GM18517 (cell line): ENCODE measurements around the gene ANKRD37.

Experiments
- ATAC-seq: cut with Tn5 transposase; IDR thresholded peaks from one replicate; pipeline ENCODE4 v1.9.1; 2021; ENCODE audit warnings: mild to moderate bottlenecking, moderate library complexity; ENCODE audit not compliant: unreplicated experiment

ANKRD37 gene

GRCh38 chr4:185379326-185380295 is 17.0 kb upstream of the ANKRD37 start:
- no peak for ATAC-seq

DNA sequence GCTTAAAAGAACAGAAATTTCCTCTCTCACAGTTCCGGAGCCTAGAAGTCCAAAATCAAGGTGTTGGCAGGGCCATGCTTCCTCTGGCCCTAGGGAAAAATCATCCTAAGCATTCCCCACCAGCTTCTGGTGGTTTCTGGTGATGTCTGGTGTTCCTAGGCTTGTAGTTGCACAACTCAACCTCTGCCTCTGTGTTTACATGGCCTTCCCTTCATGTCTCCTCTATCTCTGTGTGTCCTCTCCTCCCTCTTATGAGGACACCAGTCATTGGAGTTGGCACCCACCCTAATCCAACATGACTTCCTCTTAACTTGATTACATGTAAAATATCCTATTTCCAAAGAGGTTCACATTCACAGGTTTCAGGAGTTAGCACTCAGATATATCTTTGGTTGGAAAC is 16.3 kb upstream of the ANKRD37 start:
- no peak for ATAC-seq

DNA sequence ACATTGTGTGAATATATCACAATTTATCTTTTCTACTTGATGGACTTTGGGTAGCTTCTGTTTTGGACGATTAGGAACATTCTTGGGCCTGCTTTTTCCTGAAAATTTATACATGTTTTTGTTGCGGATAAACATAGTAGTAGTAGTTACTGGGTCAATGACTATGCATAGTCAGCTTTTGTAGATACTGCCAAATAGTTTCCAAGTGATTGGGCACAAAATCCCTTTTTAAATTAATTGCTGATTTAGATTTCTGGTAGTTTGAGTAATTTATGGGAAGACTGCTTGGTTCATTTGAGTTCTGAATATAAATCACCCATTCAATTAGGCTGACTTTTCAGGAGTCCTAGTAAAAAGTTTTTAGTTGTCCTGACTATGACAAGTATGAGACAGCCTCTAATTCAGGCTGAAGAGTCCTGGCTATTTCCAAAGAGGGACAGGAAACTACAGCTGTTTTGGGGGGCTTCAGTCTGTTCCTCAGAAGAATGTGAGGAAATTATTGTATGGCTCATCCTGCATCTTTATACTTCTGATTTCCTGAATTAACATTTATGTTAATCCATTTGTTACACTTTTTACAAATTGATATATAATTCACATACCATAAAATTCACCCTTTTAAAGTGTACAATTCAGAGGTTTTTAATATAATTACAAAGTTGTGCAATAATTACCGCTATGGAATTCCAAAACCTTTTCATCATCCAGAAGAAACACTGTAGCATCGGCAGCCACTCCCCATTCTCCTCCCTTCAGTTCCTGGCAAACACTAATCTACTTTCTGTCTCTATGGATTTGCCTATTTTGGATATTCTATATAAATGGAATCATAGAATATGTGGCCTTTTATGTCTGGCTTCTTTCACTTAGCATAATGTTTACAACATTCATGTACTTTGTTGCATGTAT is 15.1 kb upstream of the ANKRD37 start:
- ATAC-seq, result no peak

GRCh38 chr4:185382754-185383153 is 13.9 kb upstream of the ANKRD37 start:
- ATAC-seq, result no peak

DNA sequence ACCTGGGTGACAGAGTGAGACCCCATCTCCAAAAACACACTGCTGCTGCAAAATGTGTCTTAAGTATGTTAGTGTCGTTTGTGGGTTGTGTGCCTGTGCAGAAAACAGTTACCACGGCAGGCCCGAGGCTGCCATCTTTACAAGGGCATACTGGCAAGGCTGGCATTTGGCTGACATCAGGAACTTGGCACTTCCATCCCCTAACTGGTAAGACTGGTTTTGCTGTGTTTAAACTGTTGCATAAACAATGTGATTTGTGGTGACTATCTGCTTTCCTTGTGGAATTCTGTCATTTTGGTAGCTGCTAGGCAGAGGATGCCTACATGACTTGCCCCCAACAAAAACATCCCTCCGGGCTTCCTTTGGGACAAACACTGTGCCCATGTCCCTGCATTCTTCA is 13.2 kb upstream of the ANKRD37 start:
- ATAC-seq, result no peak

DNA sequence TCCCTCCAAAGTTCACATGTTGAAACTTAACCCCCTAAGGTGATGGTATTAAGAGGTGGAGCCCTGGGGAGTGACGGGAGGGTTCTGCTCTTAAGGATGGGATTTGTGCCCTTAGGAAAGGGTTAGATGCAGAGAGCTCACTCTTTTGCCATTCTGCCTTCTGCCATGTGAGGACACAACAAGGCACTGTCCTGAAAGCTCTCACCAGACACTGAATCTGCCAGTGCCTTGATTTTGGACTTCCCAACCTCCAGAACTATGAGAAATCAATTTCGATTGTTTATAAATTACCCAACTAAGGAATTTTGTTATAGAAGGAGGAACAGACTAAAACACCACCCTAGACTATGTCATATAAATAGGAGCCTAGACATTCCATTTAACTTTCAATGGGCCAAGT is 12.6 kb upstream of the ANKRD37 start:
- no peak for ATAC-seq

DNA sequence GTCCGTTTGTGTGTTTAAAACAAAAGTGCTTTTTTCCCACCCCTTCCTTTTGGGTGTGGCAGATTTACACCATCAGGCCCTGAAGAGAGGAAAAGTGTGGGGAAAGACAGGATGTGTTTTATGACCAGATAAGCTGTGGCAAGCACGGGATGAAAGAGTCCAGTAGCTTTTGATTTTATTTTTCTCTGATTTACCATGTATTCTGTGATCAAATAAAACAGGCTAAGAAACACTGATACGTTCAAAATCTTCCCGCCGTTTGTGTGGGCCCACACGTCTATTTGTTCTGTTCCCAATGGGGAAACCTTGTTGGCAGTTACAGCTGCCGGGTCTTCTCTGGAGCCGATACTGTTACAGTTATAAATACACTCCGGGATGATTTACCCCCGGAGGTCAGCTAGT is 11.7 kb upstream of the ANKRD37 start:
- ATAC-seq, result no peak

GRCh38 chr4:185387957-185388356 is 8.7 kb upstream of the ANKRD37 start:
- ATAC-seq, result no peak

GRCh38 chr4:185390941-185391340 is 5.7 kb upstream of the ANKRD37 start:
- no peak for ATAC-seq

- no peak for ATAC-seq
These were observed 4.5 kb upstream of the ANKRD37 start for GRCh38 chr4:185392156-185392555.

DNA sequence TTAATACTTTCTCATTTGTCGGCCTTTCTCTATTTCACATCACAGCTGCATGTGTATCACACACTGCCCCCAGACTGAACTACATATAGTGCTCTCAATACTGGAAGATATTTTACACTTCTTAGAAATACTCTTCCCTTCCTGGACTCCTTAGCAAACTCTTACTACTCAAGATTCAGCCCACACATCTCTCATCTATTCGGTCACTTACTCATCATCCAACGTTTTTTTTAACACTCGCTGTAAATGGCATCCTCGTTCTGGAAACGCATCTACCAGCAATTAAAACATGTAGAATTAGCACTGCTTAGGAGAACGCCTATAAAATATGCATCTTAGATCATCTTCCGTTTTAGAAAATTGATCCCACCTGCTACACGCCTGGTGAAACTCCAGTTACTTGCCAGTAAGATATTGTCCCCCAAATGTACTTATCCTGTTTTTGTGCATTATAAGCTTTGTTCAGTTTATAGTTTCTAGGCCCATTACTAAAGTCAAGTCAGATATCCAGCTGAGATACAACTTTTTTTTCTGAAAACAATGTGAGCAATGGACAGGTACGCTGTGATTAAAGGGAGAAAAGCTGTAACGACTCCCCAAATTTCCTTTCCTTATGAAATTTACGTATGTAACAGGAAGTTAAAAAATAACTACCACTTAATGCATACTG is 1.9 kb upstream of the ANKRD37 start:
- no peak for ATAC-seq

- ATAC-seq, result no peak
These were observed 1.2 kb upstream of the ANKRD37 start, which contains the start of gene LRP2BP for GRCh38 chr4:185395238-185395955. TSS of gene LRP2BP (minus strand) at chr4:185395924. CDS start at chr4:185378186, 17,738 bp downstream.

DNA sequence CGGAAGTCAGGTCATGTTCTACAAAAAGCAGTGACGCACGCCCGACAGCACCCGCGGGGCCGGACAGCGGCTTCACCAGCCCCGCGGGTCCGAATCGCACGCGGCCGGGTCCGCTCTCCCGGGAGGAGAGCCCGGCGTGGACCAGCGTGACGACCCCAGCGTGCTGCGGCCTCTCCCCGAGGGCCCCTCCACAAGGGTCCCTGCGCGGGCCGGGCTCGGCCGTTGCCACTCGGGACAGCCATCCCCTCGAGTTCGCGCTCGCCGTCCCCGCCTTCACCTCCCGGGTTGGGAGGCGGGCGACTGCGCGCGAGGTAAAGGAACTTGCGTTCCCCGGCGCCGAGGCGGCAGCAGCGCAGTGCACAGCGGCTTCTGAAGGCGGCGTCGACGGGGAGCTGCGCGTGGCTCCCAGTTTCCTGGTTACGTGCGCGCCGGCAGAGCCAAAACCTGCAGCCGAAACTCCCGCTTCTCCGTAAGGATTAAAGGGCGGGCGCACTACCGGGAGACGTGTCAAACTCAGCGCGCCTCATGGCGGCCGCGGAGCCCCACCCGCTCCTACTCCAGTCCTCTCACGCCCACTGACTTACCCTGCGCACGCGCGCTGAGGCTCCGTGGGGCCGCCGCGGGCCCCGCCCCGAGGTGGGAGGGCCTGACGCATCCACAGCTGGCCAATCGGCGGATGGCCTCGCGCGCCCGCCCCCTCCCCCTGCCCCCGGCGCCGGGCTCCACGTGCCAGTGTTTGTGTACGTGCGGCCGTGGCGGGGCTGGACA is 501 bp upstream of the ANKRD37 start:
- ATAC-seq, result peak; percentile 71

GRCh38 chr4:185398618-185399017 is 2.0 kb downstream of the ANKRD37 start:
- ATAC-seq, result no peak

DNA sequence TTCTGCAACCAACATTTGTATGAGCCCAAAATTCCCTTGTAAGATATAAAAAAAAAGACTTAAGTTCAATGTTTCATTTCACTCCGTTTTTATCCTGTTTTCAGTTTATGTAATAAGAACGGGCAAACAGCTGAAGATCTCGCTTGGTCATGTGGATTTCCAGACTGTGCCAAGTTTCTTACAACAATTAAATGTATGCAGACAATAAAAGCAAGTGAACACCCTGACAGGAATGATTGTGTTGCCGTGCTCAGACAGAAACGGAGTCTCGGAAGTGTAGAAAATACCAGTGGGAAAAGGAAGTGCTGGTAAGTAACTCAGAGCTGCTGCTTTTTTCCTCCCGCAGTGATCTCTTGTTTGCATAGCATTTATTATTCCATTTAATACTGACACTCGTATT is 2.8 kb downstream of the ANKRD37 start:
- no peak for ATAC-seq

GRCh38 chr4:185404031-185404430 is 7.4 kb downstream of the ANKRD37 start:
- ATAC-seq, result no peak

GRCh38 chr4:185405296-185405999 is 8.8 kb downstream of the ANKRD37 start:
- no peak for ATAC-seq

- ATAC-seq, result no peak
These were observed 11.8 kb downstream of the ANKRD37 start for GRCh38 chr4:185408432-185408831.

DNA sequence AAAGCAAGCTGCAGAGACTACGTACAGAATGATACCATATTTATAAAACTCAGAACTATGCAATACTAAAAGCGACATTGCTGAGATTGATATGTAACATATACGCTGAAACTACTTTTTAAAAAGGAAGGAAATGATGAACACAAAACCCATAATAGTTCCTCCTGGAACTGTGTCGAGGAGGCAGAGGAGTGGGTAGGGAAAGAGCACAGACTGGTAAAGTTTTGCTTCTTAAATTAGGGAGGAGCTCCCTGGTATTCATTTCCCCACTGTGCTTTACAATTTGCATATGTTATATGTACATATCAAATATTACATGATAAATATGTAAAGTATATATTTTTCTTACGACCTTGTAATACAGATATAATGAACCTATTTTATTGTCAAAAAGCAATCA is 15.2 kb downstream of the ANKRD37 start:
- no peak for ATAC-seq
